OCI-LY3 (cell line): ENCODE data around the gene FMNL2.

ENCODE experiments used
- H2AFZ ChIP-seq: fragments of 200-600, 300-600 bp; shearing (Covaris generic); 2 replicates; pipeline ENCODE4 v1.6.0; 2014; ENCODE audit warnings: antibody characterized with exemption, low read depth, low read length
- H3K27ac ChIP-seq: fragments of 200-600, 300-600 bp; sonication (generic); 2 replicates; pipeline ENCODE4 v1.5.1; 2014; ENCODE audit warnings: mild to moderate bottlenecking, low read length, moderate library complexity, mixed read lengths
- H3K27me3 ChIP-seq: fragments of 200-600, 300-600 bp; sonication (generic); 2 replicates; pipeline ENCODE4 v1.6.1; 2014; ENCODE audit warnings: low read depth, low read length, mixed read lengths
- H3K36me3 ChIP-seq: fragments of 200-600, 300-600 bp; sonication (generic); replicated peaks from 2 replicates; pipeline ENCODE3; 2014; ENCODE audit warnings: low read depth, low read length, mixed read lengths
- H3K4me1 ChIP-seq: fragments of 300-600, 200-600 bp; sonication (generic); 2 replicates; pipeline ENCODE4 v1.6.1; 2014; ENCODE audit warnings: low read length, mixed read lengths
- H3K4me2 ChIP-seq: fragments of 200-600, 300-600 bp; sonication (generic); 2 replicates; pipeline ENCODE4 v1.6.1; 2014; ENCODE audit warnings: low read length, mixed read lengths
- H3K4me3 ChIP-seq: fragments of 300-600, 200-600 bp; sonication (generic); 2 replicates; pipeline ENCODE4 v1.5.1; 2014; ENCODE audit warnings: antibody characterized with exemption, mild to moderate bottlenecking, low read length, moderate library complexity
- H3K79me2 ChIP-seq: fragments of 300-600, 200-600 bp; shearing (Covaris generic); 2 replicates; pipeline ENCODE4 v1.6.1; 2014; ENCODE audit warnings: mild to moderate bottlenecking, low read length, mixed read lengths
- H3K9ac ChIP-seq: fragments of 300-600, 200-600 bp; shearing (Covaris generic); 2 replicates; pipeline ENCODE4 v1.6.0; 2014; ENCODE audit warnings: mild to moderate bottlenecking, low read length, moderate library complexity
- H3K9me3 ChIP-seq: fragments of 200-600, 300-600 bp; shearing (Covaris generic); 2 replicates; pipeline ENCODE4 v1.6.1; 2014; ENCODE audit warnings: low read length, mixed read lengths; ENCODE audit not compliant: insufficient read depth
- H4K20me1 ChIP-seq: fragments of 200-600, 300-600 bp; sonication (generic); 2 replicates; pipeline ENCODE4 v1.6.1; 2016; ENCODE audit warnings: low read length, mixed read lengths; ENCODE audit not compliant: insufficient read depth
- EZH2phosphoT487 ChIP-seq: fragments of 200-600 bp; shearing (Covaris generic); IDR thresholded peaks from 2 replicates; pipeline ENCODE4 v1.6.1; 2018; ENCODE audit warnings: antibody characterized with exemption, mixed run types, low read depth
- TF ChIP-seq, protein P1 (sequence below): fragments of 200-600, 300-600 bp; sonication (generic); IDR thresholded peaks from 2 replicates; pipeline ENCODE4 v1.5.1; 2014; ENCODE audit warnings: antibody characterized with exemption, low read length, low read depth

FMNL2 gene

DNA sequence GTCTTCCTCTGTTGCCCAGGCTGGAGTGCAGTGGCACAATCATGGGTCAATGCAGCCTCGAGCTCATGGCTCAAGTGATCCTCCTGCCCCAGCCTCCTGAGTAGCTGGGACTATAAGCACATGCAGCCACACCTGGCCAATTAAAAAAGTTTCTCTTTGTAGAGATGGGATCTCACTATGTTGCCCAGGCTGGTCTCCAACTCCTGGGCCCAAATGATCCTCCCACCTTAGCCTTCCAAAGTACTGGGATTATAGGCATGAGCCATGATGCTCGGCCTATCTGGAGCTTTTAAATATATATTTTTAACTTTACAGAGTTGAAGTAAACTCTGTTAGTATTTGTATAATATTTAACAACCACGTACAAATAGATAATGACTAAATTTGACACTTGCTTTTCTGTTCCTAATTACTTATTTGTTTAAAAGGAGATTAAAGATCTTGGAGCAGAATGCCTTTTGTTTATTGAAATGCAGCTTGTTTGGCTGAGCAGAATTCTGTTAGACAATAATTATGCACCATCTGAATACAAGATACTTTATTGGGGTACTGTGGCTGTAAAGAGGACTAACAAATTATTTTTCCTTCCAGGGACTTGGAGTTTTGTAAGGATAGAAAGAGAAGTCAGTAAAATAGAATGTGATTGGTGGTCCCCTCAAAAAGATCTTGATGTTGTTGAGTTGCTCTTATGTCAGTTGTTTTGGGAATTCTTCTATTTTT lies 175.0 kb downstream of the FMNL2 start:
- Histone ChIP-seq H3K4me3 (no peak overlapping the region), H2AFZ (no peak overlapping the region), H3K4me1 (peaks cover 9% of the 10 kb centered on the region), H3K27me3 (no peaks in the 10 kb centered on the region; the same call in 1 of the 2 replicates), H3K9ac (no peak overlapping the region), H3K27ac (no peak overlapping the region), H3K36me3 (no peaks in the 10 kb centered on the region), H4K20me1 (no peaks in the 10 kb centered on the region), H3K79me2 (no peaks in the 10 kb centered on the region), H3K9me3 (no peaks in the 10 kb centered on the region), H3K4me2 (no peak overlapping the region)
- TF ChIP-seq, protein P1, sequence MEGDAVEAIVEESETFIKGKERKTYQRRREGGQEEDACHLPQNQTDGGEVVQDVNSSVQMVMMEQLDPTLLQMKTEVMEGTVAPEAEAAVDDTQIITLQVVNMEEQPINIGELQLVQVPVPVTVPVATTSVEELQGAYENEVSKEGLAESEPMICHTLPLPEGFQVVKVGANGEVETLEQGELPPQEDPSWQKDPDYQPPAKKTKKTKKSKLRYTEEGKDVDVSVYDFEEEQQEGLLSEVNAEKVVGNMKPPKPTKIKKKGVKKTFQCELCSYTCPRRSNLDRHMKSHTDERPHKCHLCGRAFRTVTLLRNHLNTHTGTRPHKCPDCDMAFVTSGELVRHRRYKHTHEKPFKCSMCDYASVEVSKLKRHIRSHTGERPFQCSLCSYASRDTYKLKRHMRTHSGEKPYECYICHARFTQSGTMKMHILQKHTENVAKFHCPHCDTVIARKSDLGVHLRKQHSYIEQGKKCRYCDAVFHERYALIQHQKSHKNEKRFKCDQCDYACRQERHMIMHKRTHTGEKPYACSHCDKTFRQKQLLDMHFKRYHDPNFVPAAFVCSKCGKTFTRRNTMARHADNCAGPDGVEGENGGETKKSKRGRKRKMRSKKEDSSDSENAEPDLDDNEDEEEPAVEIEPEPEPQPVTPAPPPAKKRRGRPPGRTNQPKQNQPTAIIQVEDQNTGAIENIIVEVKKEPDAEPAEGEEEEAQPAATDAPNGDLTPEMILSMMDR, result no peak
- TF ChIP-seq EZH2phosphoT487, result no peak

DNA sequence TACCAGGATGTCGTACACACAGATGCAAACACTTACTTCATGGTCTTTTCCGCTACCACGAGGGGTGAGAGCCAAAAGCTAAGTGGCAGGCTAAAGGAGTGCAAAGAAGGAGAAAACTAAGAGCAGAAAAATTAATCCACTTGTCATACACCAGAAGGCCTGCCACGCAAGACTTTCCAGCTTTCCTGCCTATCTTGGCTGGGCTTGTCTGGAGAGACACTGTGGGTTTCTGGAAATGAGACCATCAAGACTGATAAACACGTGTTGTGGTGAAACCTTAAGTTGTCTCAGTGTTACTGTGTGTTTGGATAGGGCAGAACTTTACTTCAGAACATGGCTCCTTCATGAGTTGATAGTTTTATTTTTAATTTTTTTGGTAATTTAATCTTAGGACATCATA lies 175.6 kb downstream of the FMNL2 start:
- Histone ChIP-seq H3K27ac (no peak overlapping the region), H3K27me3 (no peaks in the 10 kb centered on the region; the same call in 1 of the 2 replicates), H3K4me2 (no peak overlapping the region), H2AFZ (no peak overlapping the region), H4K20me1 (no peaks in the 10 kb centered on the region), H3K4me1 (peaks cover 9% of the 10 kb centered on the region), H3K4me3 (no peak overlapping the region), H3K79me2 (no peaks in the 10 kb centered on the region), H3K9ac (no peak overlapping the region), H3K36me3 (no peaks in the 10 kb centered on the region), H3K9me3 (no peaks in the 10 kb centered on the region)
- no peak for TF ChIP-seq EZH2phosphoT487
- TF ChIP-seq, protein P1, result no peak

DNA sequence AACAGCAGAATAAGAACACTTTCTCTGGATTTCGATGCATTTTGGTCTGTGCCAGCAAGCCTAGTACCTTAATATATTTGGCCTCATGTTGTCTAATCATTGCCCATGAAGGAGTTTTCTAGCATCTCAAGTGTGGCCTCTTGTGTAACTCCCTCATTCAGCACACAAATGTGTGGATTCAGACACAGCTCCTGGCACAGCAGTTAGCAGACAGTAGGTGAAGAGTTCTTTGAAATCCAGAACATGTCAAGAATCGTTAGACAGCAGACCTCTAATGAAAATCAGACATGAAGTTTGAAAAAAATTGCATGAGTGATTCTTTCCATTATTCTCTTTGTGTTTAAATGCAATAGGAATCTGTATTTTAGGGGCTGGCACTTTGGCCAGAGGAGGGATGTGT lies 177.0 kb downstream of the FMNL2 start:
- H4K20me1 ChIP-seq, result no peaks in the 10 kb centered on the region
- TF ChIP-seq EZH2phosphoT487, result no peak
- TF ChIP-seq, protein P1, result no peak

DNA sequence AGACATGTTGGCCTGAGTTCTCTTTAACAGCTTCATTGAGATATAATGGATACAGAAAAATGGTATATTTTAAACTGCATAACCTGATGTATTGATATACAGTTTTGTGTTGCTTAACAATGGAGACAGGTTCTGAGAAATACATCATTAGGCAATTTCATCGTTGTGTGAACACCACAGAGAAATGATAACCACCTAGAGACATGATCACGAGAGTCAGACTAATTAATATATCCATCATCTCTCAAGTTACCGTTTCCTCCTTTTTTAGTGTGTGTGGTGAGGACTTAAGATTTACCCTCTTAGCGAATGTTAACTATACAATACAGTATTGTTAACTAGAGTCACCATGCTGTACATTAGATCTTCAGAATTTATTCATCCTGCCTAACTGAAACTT lies 178.1 kb downstream of the FMNL2 start:
- no peak overlapping the region for H3K9ac ChIP-seq
- TF ChIP-seq EZH2phosphoT487, result no peak
- TF ChIP-seq, protein P1, result no peak
- H3K27ac ChIP-seq, result no peak overlapping the region
- no peak overlapping the region for H2AFZ ChIP-seq
- H3K27me3 ChIP-seq, result no peaks in the 10 kb centered on the region; the same call in 1 of the 2 replicates
- H3K79me2 ChIP-seq, result no peaks in the 10 kb centered on the region
- H4K20me1 ChIP-seq, result no peaks in the 10 kb centered on the region
- H3K4me2 ChIP-seq, result no peak overlapping the region
- H3K36me3 ChIP-seq, result no peaks in the 10 kb centered on the region
- H3K9me3 ChIP-seq, result no peaks in the 10 kb centered on the region
- H3K4me1 ChIP-seq, result no peaks in the 10 kb centered on the region
- H3K4me3 ChIP-seq, result no peak overlapping the region

More for the DNA sequence above, 177.0 kb downstream of the FMNL2 start:
- H3K27ac ChIP-seq, result no peak overlapping the region
- H2AFZ ChIP-seq, result no peak overlapping the region
- no peak overlapping the region for H3K9ac ChIP-seq
- no peaks in the 10 kb centered on the region; the same call in 1 of the 2 replicates for H3K27me3 ChIP-seq
- no peaks in the 10 kb centered on the region for H3K36me3 ChIP-seq
- no peaks in the 10 kb centered on the region for H3K9me3 ChIP-seq
- no peaks in the 10 kb centered on the region for H3K79me2 ChIP-seq
- H3K4me3 ChIP-seq, result no peak overlapping the region
- peaks cover 6% of the 10 kb centered on the region for H3K4me1 ChIP-seq
- no peak overlapping the region for H3K4me2 ChIP-seq
